WTC11 (cell line): ENCODE results near the gene DNAJC5G. TPM values are rescaled to one million over a fixed set of nuclear protein-coding genes. Genes with fewer than 3 reads are reported as not detected.

ENCODE experiments used
- ATAC-seq: fragments of 200-7000 bp; cut with Tn5 transposase; 2 replicates; pipeline ENCODE4 v1.10.0; 2021; ENCODE audit warnings: mild to moderate bottlenecking, moderate library complexity
- CTCF ChIA-PET: fragments of 300-600 bp; sonication (Branson Sonifier 250); formaldehyde crosslinking; loops from one replicate; lab custom pipeline; 2021; ENCODE audit warnings: antibody characterized with exemption; lab: Charles Lee
- POLR2A ChIA-PET: fragments of 350-600 bp; sonication (Branson Sonifier 250); formaldehyde crosslinking; loops from one replicate; lab custom pipeline; 2021; ENCODE audit warnings: antibody characterized with exemption; lab: Charles Lee
- DNase-seq: peaks from one replicate; pipeline ENCODE4 v3.0.0; 2021; ENCODE audit warnings: low spot score
- H3K27ac Mint-ChIP-seq: 2 replicates; pipeline ENCODE4 v1.8.0; 2021; ENCODE audit warnings: mixed read lengths
- H3K27me3 Mint-ChIP-seq: 2 replicates; pipeline ENCODE4 v1.8.0; 2021; ENCODE audit warnings: low read depth, mild to moderate bottlenecking, moderate library complexity, mixed read lengths
- H3K36me3 Mint-ChIP-seq: 2 replicates; pipeline ENCODE4 v1.8.0; 2021; ENCODE audit warnings: mixed read lengths
- H3K4me1 Mint-ChIP-seq: 2 replicates; pipeline ENCODE4 v1.8.0; 2022; ENCODE audit warnings: mixed read lengths
- H3K4me3 Mint-ChIP-seq: 2 replicates; pipeline ENCODE4 v1.8.0; 2021; ENCODE audit warnings: mild to moderate bottlenecking, moderate library complexity, mixed read lengths
- H3K9me3 Mint-ChIP-seq: 2 replicates; pipeline ENCODE4 v1.8.0; 2021; ENCODE audit warnings: mixed read lengths
- ATF1 ChIP-seq: sonication (generic); formaldehyde crosslinking; IDR thresholded peaks from 2 replicates; pipeline ENCODE4 v1.8.1; 2023; ENCODE audit warnings: mild to moderate bottlenecking, moderate library complexity, missing genetic modification reagents
- ATF6 ChIP-seq: sonication (generic); formaldehyde crosslinking; IDR thresholded peaks from 2 replicates; pipeline ENCODE4 v1.8.1; 2023; ENCODE audit warnings: mild to moderate bottlenecking, missing genetic modification reagents
- CREM ChIP-seq: sonication (generic); formaldehyde crosslinking; IDR thresholded peaks from 2 replicates; pipeline ENCODE4 v1.8.1; 2022; ENCODE audit warnings: mild to moderate bottlenecking, missing genetic modification reagents, moderate library complexity
- ELF4 ChIP-seq: sonication (generic); formaldehyde crosslinking; IDR thresholded peaks from 2 replicates; pipeline ENCODE4 v1.8.1; 2022; ENCODE audit warnings: low read depth, mild to moderate bottlenecking, moderate library complexity, missing genetic modification reagents
- EMX1 ChIP-seq: fragments of 250-450 bp; sonication (Bioruptor Pico); IDR thresholded peaks from 2 replicates; pipeline ENCODE4 v1.8.0; 2021; ENCODE audit warnings: mild to moderate bottlenecking
- ERG ChIP-seq: fragments of 250-450 bp; sonication (Bioruptor Pico); IDR thresholded peaks from 2 replicates; pipeline ENCODE4 v1.8.0; 2021; ENCODE audit warnings: mild to moderate bottlenecking
- ESRRA ChIP-seq: sonication (generic); formaldehyde crosslinking; IDR thresholded peaks from 2 replicates; pipeline ENCODE4 v1.8.1; 2022; ENCODE audit warnings: mild to moderate bottlenecking, missing genetic modification reagents, borderline replicate concordance
- FOXK1 ChIP-seq: sonication (generic); formaldehyde crosslinking; IDR thresholded peaks from 2 replicates; pipeline ENCODE4 v1.8.0; 2022; ENCODE audit warnings: mild to moderate bottlenecking, moderate library complexity, missing genetic modification reagents
- IRF1 ChIP-seq: sonication (generic); formaldehyde crosslinking; IDR thresholded peaks from 2 replicates; pipeline ENCODE4 v1.8.0; 2023; ENCODE audit warnings: missing genetic modification reagents
- IRF2 ChIP-seq: sonication (generic); formaldehyde crosslinking; IDR thresholded peaks from 2 replicates; pipeline ENCODE4 v1.8.0; 2022; ENCODE audit warnings: low read depth, missing genetic modification reagents, borderline replicate concordance
- NFYB ChIP-seq: sonication (generic); formaldehyde crosslinking; conservative IDR thresholded peaks from 2 replicates; pipeline ENCODE4 v1.8.0; 2022; ENCODE audit warnings: low read depth, missing genetic modification reagents
- NR1H2 ChIP-seq: sonication (generic); formaldehyde crosslinking; IDR thresholded peaks from 2 replicates; pipeline ENCODE4 v1.9.0; 2021; ENCODE audit warnings: mild to moderate bottlenecking, moderate library complexity, missing genetic modification reagents
- ZBTB21 ChIP-seq: sonication (generic); formaldehyde crosslinking; IDR thresholded peaks from 2 replicates; pipeline ENCODE4 v1.8.1; 2023; ENCODE audit warnings: mild to moderate bottlenecking, missing genetic modification reagents, borderline replicate concordance
- ZNF138 ChIP-seq: sonication (generic); formaldehyde crosslinking; conservative IDR thresholded peaks from 2 replicates; pipeline ENCODE4 v1.8.1; 2022; ENCODE audit warnings: mild to moderate bottlenecking, moderate library complexity, missing genetic modification reagents
- ZNF416 ChIP-seq: fragments of 250-450 bp; sonication (Bioruptor Pico); IDR thresholded peaks from 2 replicates; pipeline ENCODE4 v1.9.0; 2021; ENCODE audit warnings: mild to moderate bottlenecking, inconsistent platforms
- ZNF671 ChIP-seq: fragments of 250-450 bp; sonication (Bioruptor Pico); IDR thresholded peaks from 2 replicates; pipeline ENCODE4 v1.8.0; 2021; ENCODE audit warnings: mild to moderate bottlenecking
- total RNA-seq: library from RNA; stranded (reverse); gene quantifications from 3 replicates; pipeline ENCODE4 v1.2.3, GENCODE V29; 2021
- TF ChIP-seq, protein P1 (sequence below): fragments of 200-600 bp; IDR thresholded peaks from 2 replicates; pipeline ENCODE4 v1.8.0; 2022; ENCODE audit warnings: antibody characterized with exemption
- TF ChIP-seq, protein P2 (sequence below): sonication (generic); formaldehyde crosslinking; IDR thresholded peaks from 2 replicates; pipeline ENCODE4 v1.8.0; 2022; ENCODE audit warnings: mild to moderate bottlenecking, missing genetic modification reagents
- TF ChIP-seq, protein P3 (sequence below): sonication (generic); formaldehyde crosslinking; IDR thresholded peaks from 2 replicates; pipeline ENCODE4 v1.8.0; 2022; ENCODE audit warnings: mild to moderate bottlenecking, missing genetic modification reagents
- TF ChIP-seq, protein P4 (sequence below): sonication (generic); formaldehyde crosslinking; IDR thresholded peaks from 2 replicates; pipeline ENCODE4 v1.8.0; 2022; ENCODE audit warnings: mild to moderate bottlenecking, missing genetic modification reagents
- TF ChIP-seq, protein P5 (sequence below): sonication (generic); formaldehyde crosslinking; IDR thresholded peaks from 2 replicates; pipeline ENCODE4 v1.8.1; 2022; ENCODE audit warnings: low read depth, mild to moderate bottlenecking, moderate library complexity, missing genetic modification reagents, borderline replicate concordance
- TF ChIP-seq, protein P6 (sequence below): fragments of 250-450 bp; sonication (Bioruptor Pico); IDR thresholded peaks from 2 replicates; pipeline ENCODE4 v1.9.0; 2021; ENCODE audit warnings: mild to moderate bottlenecking

The DNAJC5G gene
- total RNA-seq, 1 experiment from 2014 or later = 0.44 TPM

GRCh38 chr2:27307545-27308358 is 32.5 kb downstream of the DNAJC5G start (continued):
- TF ChIP-seq, protein P1, sequence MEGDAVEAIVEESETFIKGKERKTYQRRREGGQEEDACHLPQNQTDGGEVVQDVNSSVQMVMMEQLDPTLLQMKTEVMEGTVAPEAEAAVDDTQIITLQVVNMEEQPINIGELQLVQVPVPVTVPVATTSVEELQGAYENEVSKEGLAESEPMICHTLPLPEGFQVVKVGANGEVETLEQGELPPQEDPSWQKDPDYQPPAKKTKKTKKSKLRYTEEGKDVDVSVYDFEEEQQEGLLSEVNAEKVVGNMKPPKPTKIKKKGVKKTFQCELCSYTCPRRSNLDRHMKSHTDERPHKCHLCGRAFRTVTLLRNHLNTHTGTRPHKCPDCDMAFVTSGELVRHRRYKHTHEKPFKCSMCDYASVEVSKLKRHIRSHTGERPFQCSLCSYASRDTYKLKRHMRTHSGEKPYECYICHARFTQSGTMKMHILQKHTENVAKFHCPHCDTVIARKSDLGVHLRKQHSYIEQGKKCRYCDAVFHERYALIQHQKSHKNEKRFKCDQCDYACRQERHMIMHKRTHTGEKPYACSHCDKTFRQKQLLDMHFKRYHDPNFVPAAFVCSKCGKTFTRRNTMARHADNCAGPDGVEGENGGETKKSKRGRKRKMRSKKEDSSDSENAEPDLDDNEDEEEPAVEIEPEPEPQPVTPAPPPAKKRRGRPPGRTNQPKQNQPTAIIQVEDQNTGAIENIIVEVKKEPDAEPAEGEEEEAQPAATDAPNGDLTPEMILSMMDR = no peak

- Mint-ChIP-seq H3K36me3 (peaks cover 6% of the 10 kb centered on the region), H3K27me3 (peaks cover 53% of the 10 kb centered on the region), H3K27ac (no peak within 1 kb of the TSS), H3K9me3 (no peaks in the 10 kb centered on the region), H3K4me3 (peak within 1 kb of the TSS; percentile 62), H3K4me1 (peaks cover 3% of the 10 kb centered on the region; the same call in 1 of the 2 replicates)
- POLR2A ChIA-PET = interaction anchor here (0.8 to 1.2 kb wide), 3 partner anchors 14 to 185 kb away, joined by 3 to 4 read pairs (median 4); partner anchors contain the start of genes GTF3C2 and MPV17
- DNase-seq (peak; percentile 79), ATAC-seq (peak; percentile 67)
- CTCF ChIA-PET = interaction anchor here (0.7 to 1.8 kb wide), 9 partner anchors 12 to 139 kb away, joined by 3 to 13 read pairs (median 6); partner anchors contain the start of genes MPV17, SLC30A3 and TRIM54
- TF ChIP-seq EMX1 (CRISPR knock-in tag) = no peak
- TF ChIP-seq IRF2 (CRISPR knock-in tag) = 0 out of 2 replicates have a peak, but pooled peaks have one; percentile 66
- TF ChIP-seq ZNF416 (CRISPR knock-in tag) = no peak
- no peak; the same call in 1 of the 2 replicates for TF ChIP-seq IRF1 (CRISPR knock-in tag)
- TF ChIP-seq, protein P2, sequence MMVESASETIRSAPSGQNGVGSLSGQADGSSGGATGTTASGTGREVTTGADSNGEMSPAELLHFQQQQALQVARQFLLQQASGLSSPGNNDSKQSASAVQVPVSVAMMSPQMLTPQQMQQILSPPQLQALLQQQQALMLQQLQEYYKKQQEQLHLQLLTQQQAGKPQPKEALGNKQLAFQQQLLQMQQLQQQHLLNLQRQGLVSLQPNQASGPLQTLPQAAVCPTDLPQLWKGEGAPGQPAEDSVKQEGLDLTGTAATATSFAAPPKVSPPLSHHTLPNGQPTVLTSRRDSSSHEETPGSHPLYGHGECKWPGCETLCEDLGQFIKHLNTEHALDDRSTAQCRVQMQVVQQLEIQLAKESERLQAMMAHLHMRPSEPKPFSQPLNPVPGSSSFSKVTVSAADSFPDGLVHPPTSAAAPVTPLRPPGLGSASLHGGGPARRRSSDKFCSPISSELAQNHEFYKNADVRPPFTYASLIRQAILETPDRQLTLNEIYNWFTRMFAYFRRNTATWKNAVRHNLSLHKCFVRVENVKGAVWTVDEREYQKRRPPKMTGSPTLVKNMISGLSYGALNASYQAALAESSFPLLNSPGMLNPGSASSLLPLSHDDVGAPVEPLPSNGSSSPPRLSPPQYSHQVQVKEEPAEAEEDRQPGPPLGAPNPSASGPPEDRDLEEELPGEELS (CRISPR knock-in tag) = peak; percentile 83; the same call in 1 of the 2 replicates
- TF ChIP-seq, protein P3, sequence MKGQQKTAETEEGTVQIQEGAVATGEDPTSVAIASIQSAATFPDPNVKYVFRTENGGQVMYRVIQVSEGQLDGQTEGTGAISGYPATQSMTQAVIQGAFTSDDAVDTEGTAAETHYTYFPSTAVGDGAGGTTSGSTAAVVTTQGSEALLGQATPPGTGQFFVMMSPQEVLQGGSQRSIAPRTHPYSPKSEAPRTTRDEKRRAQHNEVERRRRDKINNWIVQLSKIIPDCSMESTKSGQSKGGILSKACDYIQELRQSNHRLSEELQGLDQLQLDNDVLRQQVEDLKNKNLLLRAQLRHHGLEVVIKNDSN (CRISPR knock-in tag) = peak; percentile 71; the same call in 1 of the 2 replicates
- TF ChIP-seq, protein P4, sequence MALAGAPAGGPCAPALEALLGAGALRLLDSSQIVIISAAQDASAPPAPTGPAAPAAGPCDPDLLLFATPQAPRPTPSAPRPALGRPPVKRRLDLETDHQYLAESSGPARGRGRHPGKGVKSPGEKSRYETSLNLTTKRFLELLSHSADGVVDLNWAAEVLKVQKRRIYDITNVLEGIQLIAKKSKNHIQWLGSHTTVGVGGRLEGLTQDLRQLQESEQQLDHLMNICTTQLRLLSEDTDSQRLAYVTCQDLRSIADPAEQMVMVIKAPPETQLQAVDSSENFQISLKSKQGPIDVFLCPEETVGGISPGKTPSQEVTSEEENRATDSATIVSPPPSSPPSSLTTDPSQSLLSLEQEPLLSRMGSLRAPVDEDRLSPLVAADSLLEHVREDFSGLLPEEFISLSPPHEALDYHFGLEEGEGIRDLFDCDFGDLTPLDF (CRISPR knock-in tag) = no peak
- TF ChIP-seq ZNF671 (CRISPR knock-in tag) = no peak
- TF ChIP-seq ZBTB21 = no peak; the same call in 1 of the 2 replicates
- TF ChIP-seq NR1H2 (CRISPR knock-in tag) = no peak
- TF ChIP-seq ERG = no peak
- no peak for TF ChIP-seq NFYB (CRISPR knock-in tag)
- no peak for TF ChIP-seq ELF4
- peak; percentile 79 for TF ChIP-seq FOXK1 (CRISPR knock-in tag)
- TF ChIP-seq, protein P5, sequence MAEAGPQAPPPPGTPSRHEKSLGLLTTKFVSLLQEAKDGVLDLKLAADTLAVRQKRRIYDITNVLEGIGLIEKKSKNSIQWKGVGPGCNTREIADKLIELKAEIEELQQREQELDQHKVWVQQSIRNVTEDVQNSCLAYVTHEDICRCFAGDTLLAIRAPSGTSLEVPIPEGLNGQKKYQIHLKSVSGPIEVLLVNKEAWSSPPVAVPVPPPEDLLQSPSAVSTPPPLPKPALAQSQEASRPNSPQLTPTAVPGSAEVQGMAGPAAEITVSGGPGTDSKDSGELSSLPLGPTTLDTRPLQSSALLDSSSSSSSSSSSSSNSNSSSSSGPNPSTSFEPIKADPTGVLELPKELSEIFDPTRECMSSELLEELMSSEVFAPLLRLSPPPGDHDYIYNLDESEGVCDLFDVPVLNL (CRISPR knock-in tag) = peak; percentile 64; the same call in 1 of the 2 replicates
- TF ChIP-seq ESRRA (CRISPR knock-in tag) = peak; percentile 88
- no peak for TF ChIP-seq ATF1 (CRISPR knock-in tag)
- peak; percentile 55; the same call in 1 of the 2 replicates for TF ChIP-seq CREM (CRISPR knock-in tag)
- no peak for TF ChIP-seq ZNF138 (CRISPR knock-in tag)
- TF ChIP-seq ATF6 = no peak
- TF ChIP-seq, protein P6, sequence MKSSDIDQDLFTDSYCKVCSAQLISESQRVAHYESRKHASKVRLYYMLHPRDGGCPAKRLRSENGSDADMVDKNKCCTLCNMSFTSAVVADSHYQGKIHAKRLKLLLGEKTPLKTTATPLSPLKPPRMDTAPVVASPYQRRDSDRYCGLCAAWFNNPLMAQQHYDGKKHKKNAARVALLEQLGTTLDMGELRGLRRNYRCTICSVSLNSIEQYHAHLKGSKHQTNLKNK (CRISPR knock-in tag) = no peak
These were observed 33.2 kb downstream of the DNAJC5G start, which contains the start of gene UCN for GRCh38 chr2:27308359-27308881. TSS of gene UCN (minus strand) at chr2:27308445. CDS start at chr2:27307895, 550 bp downstream.
